IMR-90 (cell line): Measurements from ENCODE around the gene SMAD4. TPM values are rescaled to one million over a fixed set of nuclear protein-coding genes. Genes with fewer than 3 reads are reported as not detected.

Experiments used
- ATAC-seq: fragments of 200-7000 bp; cut with Tn5 transposase; 2 replicates; pipeline ENCODE4 v1.9.1; 2020; ENCODE audit warnings: low read depth, mild to moderate bottlenecking, moderate library complexity
- BruUV-seq: library from RNA; stranded (reverse); fragments of 400-500 nt; replicated peaks from 2 replicates; lab custom pipeline; 2021; lab: Mats Ljungman, UMichigan
- CTCF ChIA-PET: fragments of 300-600 bp; formaldehyde crosslinking; extraction: SDS; loops from one replicate; lab custom pipeline; 2021; ENCODE audit warnings: antibody characterized with exemption; lab: Yijun Ruan, JAX
- POLR2A ChIA-PET: fragments of 300-600 bp; sonication (Branson Sonifier 250); formaldehyde crosslinking; loops from one replicate; lab custom pipeline; 2022; ENCODE audit warnings: antibody characterized with exemption; ENCODE audit not compliant: unreplicated experiment; lab: Charles Lee
- DNase-seq: peaks from one replicate; pipeline ENCODE4 v3.0.0; 2013
- H2AFZ ChIP-seq: replicated peaks from 2 replicates; pipeline ENCODE3; 2013; ENCODE audit warnings: low read length, mild to moderate bottlenecking; ENCODE audit not compliant: poor library complexity
- H2AK5ac ChIP-seq: 2 replicates; pipeline ENCODE4 v1.6.1; 2013; ENCODE audit warnings: low read depth, low read length, inconsistent platforms
- H2AK9ac ChIP-seq: replicated peaks from 2 replicates; pipeline ENCODE3; 2013; ENCODE audit warnings: mild to moderate bottlenecking, low read depth, low read length, moderate library complexity; ENCODE audit not compliant: poor library complexity
- H2BK120ac ChIP-seq: 2 replicates; pipeline ENCODE4 v1.6.1; 2013; ENCODE audit warnings: low read depth, low read length, inconsistent platforms
- H2BK15ac ChIP-seq: 3 replicates; pipeline ENCODE4 v1.6.1; 2013; ENCODE audit warnings: low read depth, low read length, inconsistent platforms
- H2BK20ac ChIP-seq: 2 replicates; pipeline ENCODE4 v1.6.1; 2013; ENCODE audit warnings: low read depth, mild to moderate bottlenecking, inconsistent platforms, low read length, moderate library complexity
- H2BK5ac ChIP-seq: 2 replicates; pipeline ENCODE4 v1.6.1; 2013; ENCODE audit warnings: mild to moderate bottlenecking, low read depth, low read length, inconsistent platforms; ENCODE audit not compliant: poor library complexity, severe bottlenecking
- H3K14ac ChIP-seq: replicated peaks from 2 replicates; pipeline ENCODE4 v1.6.1; 2013; ENCODE audit warnings: low read depth, low read length, inconsistent platforms
- H3K18ac ChIP-seq: 2 replicates; pipeline ENCODE4 v1.6.1; 2013; ENCODE audit warnings: low read depth, low read length, control low read depth
- H3K23ac ChIP-seq: 2 replicates; pipeline ENCODE4 v1.6.1; 2013; ENCODE audit warnings: low read depth, low read length, inconsistent platforms
- H3K27ac ChIP-seq: 2 replicates; pipeline ENCODE4 v1.5.1; 2013; ENCODE audit warnings: mild to moderate bottlenecking, control low read depth, low read length; ENCODE audit not compliant: insufficient read depth
- H3K27me3 ChIP-seq: 2 replicates; pipeline ENCODE4 v1.6.1; 2013; ENCODE audit warnings: low read length; ENCODE audit not compliant: control insufficient read depth, insufficient read depth
- H3K36me3 ChIP-seq: 2 replicates; pipeline ENCODE4 v1.6.1; 2013; ENCODE audit warnings: low read length, mixed read lengths; ENCODE audit not compliant: control insufficient read depth, insufficient read depth
- H3K4ac ChIP-seq: 2 replicates; pipeline ENCODE4 v1.6.1; 2013; ENCODE audit warnings: low read depth, low read length, inconsistent platforms
- H3K4me1 ChIP-seq: 2 replicates; pipeline ENCODE4 v1.6.1; 2013; ENCODE audit warnings: low read length, mixed read lengths; ENCODE audit not compliant: control insufficient read depth, insufficient read depth
- H3K4me2 ChIP-seq: 2 replicates; pipeline ENCODE4 v1.6.1; 2013; ENCODE audit warnings: low read depth, mild to moderate bottlenecking, control low read depth, low read length, moderate library complexity
- H3K4me3 ChIP-seq: 2 replicates; pipeline ENCODE4 v1.5.1; 2013; ENCODE audit warnings: low read depth, mild to moderate bottlenecking, control low read depth, low read length, moderate library complexity; ENCODE audit not compliant: insufficient read depth
- H3K56ac ChIP-seq: 2 replicates; pipeline ENCODE4 v1.6.1; 2013; ENCODE audit warnings: low read length, inconsistent platforms; ENCODE audit not compliant: insufficient read depth; ENCODE audit errors: extremely low read depth
- H3K79me1 ChIP-seq, 2 experiments: 2 replicates each; pipeline ENCODE4 v1.6.1; 2013; ENCODE audit warnings: low read length in 2 of 2, inconsistent platforms in 1 of 2, low read depth in 1 of 2
- H3K9ac ChIP-seq: 2 replicates; pipeline ENCODE4 v1.6.1; 2013; ENCODE audit warnings: low read depth, low read length, control low read depth
- H3K9me1 ChIP-seq: 2 replicates; pipeline ENCODE4 v1.6.1; 2013; ENCODE audit warnings: low read length, inconsistent platforms; ENCODE audit not compliant: insufficient read depth
- H3K9me3 ChIP-seq: 2 replicates; pipeline ENCODE4 v1.6.1; 2013; ENCODE audit warnings: low read length; ENCODE audit not compliant: control insufficient read depth, insufficient read depth
- H4K20me1 ChIP-seq: 2 replicates; pipeline ENCODE4 v1.6.1; 2013; ENCODE audit warnings: low read length, inconsistent platforms; ENCODE audit not compliant: insufficient read depth
- H4K5ac ChIP-seq: 2 replicates; pipeline ENCODE4 v1.6.1; 2013; ENCODE audit warnings: mild to moderate bottlenecking, low read depth, low read length, control low read depth
- H4K8ac ChIP-seq, 2 experiments: 2 replicates each; pipeline ENCODE4 v1.6.1; 2013; ENCODE audit warnings: low read depth in 2 of 2, low read length in 2 of 2, control low read depth in 1 of 2, inconsistent platforms in 1 of 2
- H4K91ac ChIP-seq: 2 replicates; pipeline ENCODE4 v1.6.1; 2013; ENCODE audit warnings: low read depth, low read length, inconsistent platforms; ENCODE audit not compliant: insufficient read depth
- BHLHE40 ChIP-seq: fragments of 150-350 bp; IDR thresholded peaks from 2 replicates; pipeline ENCODE4 v1.6.1; 2016; ENCODE audit warnings: mild to moderate bottlenecking, low read depth, low read length
- CEBPB ChIP-seq: IDR thresholded peaks from 2 replicates; pipeline ENCODE4 v1.6.1; 2012; ENCODE audit warnings: low read depth, low read length, improper control_type of control experiment
- CHD1 ChIP-seq: IDR thresholded peaks from 2 replicates; pipeline ENCODE4 v1.6.1; 2012; ENCODE audit warnings: low read depth, low read length, improper control_type of control experiment
- FOS ChIP-seq: fragments of 150-350 bp; IDR thresholded peaks from 2 replicates; pipeline ENCODE4 v1.6.1; 2016; ENCODE audit warnings: low read depth, low read length
- MAFK ChIP-seq: IDR thresholded peaks from 2 replicates; pipeline ENCODE4 v1.6.1; 2012; ENCODE audit warnings: low read depth, low read length, improper control_type of control experiment
- MXI1 ChIP-seq: IDR thresholded peaks from 2 replicates; pipeline ENCODE4 v1.6.1; 2012; ENCODE audit warnings: low read depth, mild to moderate bottlenecking, low read length, moderate library complexity, borderline replicate concordance
- RAD21 ChIP-seq: IDR thresholded peaks from 2 replicates; pipeline ENCODE4 v1.6.1; 2012; ENCODE audit warnings: low read length, improper control_type of control experiment
- WGBS, 2 experiments: methylation state at CpG; one replicate each; pipeline versions ENCODE4 v1.1.5 to v1.1.7; 2013; ENCODE audit warnings: missing lambda C conversion rate in 2 of 2; ENCODE audit not compliant: insufficient read length in 1 of 2; ENCODE audit errors: extremely low coverage in 2 of 2; 5-methylcytosine and 5-hydroxymethylcytosine counted together
- dilution Hi-C: fragments of 300-500 bp; cut with HindIII; formaldehyde crosslinking; loops from one replicate; pipeline ENCODE4 v1.14.3; 2018; ENCODE audit warnings: low sequenced_read_pairs; ENCODE audit not compliant: unreplicated experiment
- in situ Hi-C: fragments of 300-500 bp; cut with MboI; formaldehyde crosslinking; loops from 3 replicates; pipeline ENCODE4 v1.14.3; 2019; ENCODE audit warnings: low sequenced_read_pairs, inconsistent platforms, mixed read lengths
- intact Hi-C: fragments of 100-400 bp; cut with micrococcal nuclease; formaldehyde crosslinking; loops from 2 replicates; pipeline ENCODE4 v1.10.0; 2022
- polyA plus RNA-seq, 3 experiments: library from polyadenylated mRNA; depleted of rRNA; stranded (reverse); fragments of >200 nt; gene quantifications; 2 replicates each; pipeline ENCODE4 v1.2.3, GENCODE V29; 2012; ENCODE audit warnings: low replicate concordance in 1 of 3
- total RNA-seq: library from RNA; depleted of rRNA; stranded (reverse); fragments of >200 nt; gene quantifications from 2 replicates; pipeline ENCODE4 v1.2.3, GENCODE V29; 2012

SMAD4 gene
- total and polyA plus RNA-seq, 2 of the 4 experiments (the other 2 are of a cell fraction) = 57.6 to 145 TPM

GRCh38 chr18:51077217-51077616 is 47.2 kb downstream of the SMAD4 start:
- ATAC-seq (0 out of 2 replicates have a peak, but pooled peaks have one; percentile 35), DNase-seq (peak; percentile 62)
- no peak overlapping the region for H2BK20ac ChIP-seq
- intact Hi-C loops (no loop called here), in situ Hi-C loops (no loop called here), dilution Hi-C loops (no loop called here)
- H2BK120ac ChIP-seq = no peak overlapping the region
- H2AK5ac ChIP-seq = no peak overlapping the region
- TF ChIP-seq BHLHE40 (no peak), MAFK (no peak), MXI1 (no peak), CHD1 (no peak), CEBPB (no peak), FOS (no peak), RAD21 (no peak)
- no peak overlapping the region for H2BK15ac ChIP-seq
- H3K4me3 ChIP-seq = no peak overlapping the region
- no peak overlapping the region for H3K56ac ChIP-seq
- ChIA-PET CTCF (no interaction called here), POLR2A (no interaction called here)
- H3K18ac ChIP-seq = no peak overlapping the region
- H3K27ac ChIP-seq = no peak overlapping the region
- no peak overlapping the region for H4K91ac ChIP-seq
- no CpG with 5 or more reads among the region's 2 CpGs for WGBS, 2 experiments
- H3K27me3 ChIP-seq = no peaks in the 10 kb centered on the region
- peaks cover 17 to 33% of the 10 kb centered on the region in 2 experiments for H3K79me1 ChIP-seq
- H3K9ac ChIP-seq = no peak overlapping the region
- no peak overlapping the region for H3K4me2 ChIP-seq
- no peaks in the 10 kb centered on the region for H3K4me1 ChIP-seq
- H3K36me3 ChIP-seq = peaks cover 32% of the 10 kb centered on the region
- no peak overlapping the region for H2BK5ac ChIP-seq
- no peaks in the 10 kb centered on the region for H3K9me1 ChIP-seq
- H4K5ac ChIP-seq = no peak overlapping the region
- no peak overlapping the region for H3K14ac ChIP-seq
- H3K9me3 ChIP-seq = no peaks in the 10 kb centered on the region
- no peak overlapping the region for H2AFZ ChIP-seq
- no peak overlapping the region for H2AK9ac ChIP-seq
- H4K8ac ChIP-seq = no peak overlapping the region
- H4K20me1 ChIP-seq = no peaks in the 10 kb centered on the region; the same call in 1 of the 2 replicates
- no TSS peak for BruUV-seq
- H3K4ac ChIP-seq = no peak overlapping the region
- H3K23ac ChIP-seq = no peak overlapping the region
